GM21423 (cell line): Measurements from ENCODE around the gene TYMP.
"Not testable (repeated sequence)": the region's sequence is repeated elsewhere in the genome, so short reads cannot be mapped to it uniquely, and the experiment has no call there.

Source experiments
- ATAC-seq: cut with Tn5 transposase; IDR thresholded peaks from one replicate; pipeline ENCODE4 v1.9.1; 2021; ENCODE audit warnings: mild to moderate bottlenecking, moderate library complexity; ENCODE audit not compliant: unreplicated experiment

The TYMP gene

DNA sequence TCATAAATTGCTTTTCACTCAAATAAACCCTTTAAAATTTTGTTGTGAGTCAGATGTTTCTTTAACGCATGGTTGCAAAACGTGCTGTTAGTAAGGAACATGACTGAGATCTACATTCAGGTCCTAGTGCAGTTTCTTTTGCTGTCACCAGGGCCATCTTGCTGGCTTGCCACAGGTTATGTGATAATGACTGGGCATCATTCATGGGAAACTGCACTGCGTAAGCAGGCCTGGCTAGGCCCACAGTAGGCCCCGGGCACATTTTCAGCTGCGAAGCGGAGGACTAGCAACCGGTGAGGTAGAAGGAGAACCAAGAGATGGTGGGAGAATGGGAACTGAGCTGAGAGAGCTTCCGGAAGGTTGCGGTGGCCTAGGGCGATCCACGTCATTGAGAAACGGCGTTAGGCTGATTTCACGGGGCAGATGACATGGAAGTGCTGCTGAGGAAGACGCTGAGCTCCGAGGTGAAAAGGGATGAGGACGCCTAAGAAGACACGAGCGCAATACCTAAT is 12.7 kb upstream of the TYMP start:
- ATAC-seq = no peak

DNA sequence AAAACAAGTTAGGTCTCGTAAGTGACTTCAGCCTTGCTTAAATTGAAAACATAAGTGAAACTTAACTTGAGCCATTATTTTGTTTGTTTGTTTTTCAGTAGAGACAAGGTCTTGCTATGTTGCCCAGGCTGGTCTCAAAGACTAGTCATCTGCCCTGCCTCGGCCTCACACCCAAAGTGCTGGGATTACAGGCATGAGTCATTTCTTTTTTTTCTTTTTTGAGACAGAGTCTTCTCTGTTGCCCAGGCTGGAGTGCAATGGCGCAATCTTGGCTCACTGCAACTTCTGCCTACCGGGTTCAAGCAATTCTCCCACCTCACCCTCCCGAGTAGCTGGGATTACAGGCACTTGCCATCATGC is 11.8 kb upstream of the TYMP start:
- ATAC-seq = not testable (repeated sequence)

DNA sequence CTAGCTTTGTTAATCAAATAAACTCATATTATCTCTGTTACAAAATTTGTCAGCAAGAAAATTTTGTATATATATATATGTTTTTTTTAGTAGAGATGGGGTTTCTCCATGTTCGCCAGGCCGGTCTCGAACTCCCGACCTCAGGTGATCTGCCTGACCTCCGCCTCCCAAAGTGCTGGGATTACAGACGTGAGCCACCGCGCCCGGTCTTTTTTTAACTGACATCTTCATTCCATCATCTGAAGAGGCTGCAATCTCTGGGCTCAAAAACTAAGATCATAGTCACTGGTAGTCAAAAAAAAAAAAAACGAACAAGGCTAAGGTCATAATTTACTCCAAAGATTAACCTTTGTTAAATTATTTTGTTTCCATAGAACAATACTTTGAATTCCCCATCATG is 10.6 kb upstream of the TYMP start:
- ATAC-seq = no peak

DNA sequence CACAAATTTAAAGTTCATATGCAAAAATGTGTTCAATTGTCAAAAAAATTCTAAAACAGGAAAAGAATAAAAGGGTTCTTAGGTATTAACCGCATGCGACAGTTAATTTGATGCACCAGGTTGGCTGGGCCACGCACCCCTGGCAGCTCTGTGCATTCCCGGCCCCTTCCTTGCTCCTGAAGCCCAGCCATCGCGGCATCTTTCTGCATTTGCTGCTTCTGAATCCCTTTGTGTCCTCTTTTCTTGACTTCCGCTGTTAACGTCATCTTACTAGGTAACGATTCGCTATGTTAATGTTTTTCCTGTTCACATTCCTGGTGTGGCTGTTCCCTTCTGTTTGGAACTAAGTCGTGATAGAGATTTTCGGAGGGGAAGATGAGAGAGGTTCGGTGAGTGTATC is 8.0 kb upstream of the TYMP start:
- no peak for ATAC-seq

DNA sequence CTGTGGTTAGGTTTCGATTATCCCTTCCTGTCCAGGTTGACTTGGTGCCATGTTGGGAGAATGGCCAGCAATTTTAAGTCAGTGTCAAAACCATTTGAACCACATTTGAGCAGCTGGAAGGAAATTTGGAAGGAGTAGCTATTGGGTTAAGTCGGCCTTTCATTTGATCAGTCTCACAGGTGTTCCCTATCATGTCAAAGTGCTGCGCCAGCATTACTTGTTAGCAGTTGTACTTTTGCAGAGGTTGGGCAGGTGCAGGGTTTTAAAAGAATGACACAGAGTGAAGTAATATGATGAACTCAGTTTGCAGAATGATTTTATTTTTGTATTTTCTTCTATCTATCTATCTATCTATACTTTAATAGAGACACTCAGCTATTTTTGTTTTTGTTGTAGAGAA is 6.4 kb upstream of the TYMP start:
- ATAC-seq = no peak

DNA sequence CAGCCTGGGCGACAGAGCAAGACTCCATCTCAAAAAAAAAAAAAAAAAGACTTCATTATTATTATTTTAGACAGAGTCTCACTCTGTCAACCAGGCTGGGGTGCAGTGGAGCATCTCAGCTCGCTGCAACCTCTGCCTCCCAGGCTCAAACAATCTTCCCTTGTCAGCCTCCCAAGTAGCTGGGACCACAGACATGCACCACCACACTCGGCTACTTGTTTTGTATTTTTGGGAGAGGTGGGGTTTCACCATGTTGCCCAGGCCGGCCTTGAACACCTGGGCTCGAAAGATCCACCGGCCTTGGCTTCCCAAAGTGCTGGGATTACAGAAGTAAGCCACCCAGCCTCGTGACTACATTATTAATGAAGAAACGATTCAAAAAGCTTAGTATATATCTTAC is 5.3 kb upstream of the TYMP start:
- no peak for ATAC-seq

DNA sequence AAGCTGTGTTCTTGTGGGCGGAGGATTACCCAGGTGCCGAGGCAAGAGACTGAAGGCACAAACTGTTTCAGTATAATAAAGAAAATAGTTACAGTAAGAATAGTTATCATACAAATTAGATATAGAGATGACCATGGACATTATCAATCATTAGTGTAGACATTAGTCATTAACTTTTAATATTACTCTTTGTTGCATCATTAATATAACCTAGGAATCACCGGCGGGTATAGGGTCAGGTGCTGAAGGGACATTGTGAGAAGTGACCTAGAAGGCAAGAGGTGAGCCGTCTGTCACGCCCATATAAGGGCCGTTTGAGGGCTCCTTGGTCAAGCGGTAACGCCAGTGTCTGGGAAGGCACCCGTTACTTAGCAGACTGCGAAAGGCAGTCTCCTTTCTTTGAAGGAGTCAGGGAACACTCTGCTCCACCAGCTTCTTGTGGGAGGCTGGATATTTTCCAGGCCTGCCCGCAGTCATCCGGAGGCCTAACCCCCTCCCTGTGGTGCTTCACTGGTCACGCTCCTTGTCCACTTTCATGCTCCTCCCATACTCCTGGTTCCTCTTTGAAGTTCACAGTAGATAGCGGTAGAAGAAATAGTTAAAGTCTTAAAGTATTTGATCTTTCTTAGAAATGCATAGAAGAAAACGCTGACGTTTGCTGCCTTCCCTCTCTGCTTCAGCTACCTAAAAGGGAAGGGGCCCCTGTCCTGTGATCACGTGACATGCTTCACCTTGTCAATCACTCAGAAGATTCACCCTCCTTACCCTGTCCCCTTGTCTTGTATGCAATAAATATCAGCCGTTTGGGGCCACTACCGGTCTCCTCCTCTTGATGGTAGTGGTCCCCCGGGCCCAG is 4.3 kb upstream of the TYMP start:
- not testable (repeated sequence) for ATAC-seq

DNA sequence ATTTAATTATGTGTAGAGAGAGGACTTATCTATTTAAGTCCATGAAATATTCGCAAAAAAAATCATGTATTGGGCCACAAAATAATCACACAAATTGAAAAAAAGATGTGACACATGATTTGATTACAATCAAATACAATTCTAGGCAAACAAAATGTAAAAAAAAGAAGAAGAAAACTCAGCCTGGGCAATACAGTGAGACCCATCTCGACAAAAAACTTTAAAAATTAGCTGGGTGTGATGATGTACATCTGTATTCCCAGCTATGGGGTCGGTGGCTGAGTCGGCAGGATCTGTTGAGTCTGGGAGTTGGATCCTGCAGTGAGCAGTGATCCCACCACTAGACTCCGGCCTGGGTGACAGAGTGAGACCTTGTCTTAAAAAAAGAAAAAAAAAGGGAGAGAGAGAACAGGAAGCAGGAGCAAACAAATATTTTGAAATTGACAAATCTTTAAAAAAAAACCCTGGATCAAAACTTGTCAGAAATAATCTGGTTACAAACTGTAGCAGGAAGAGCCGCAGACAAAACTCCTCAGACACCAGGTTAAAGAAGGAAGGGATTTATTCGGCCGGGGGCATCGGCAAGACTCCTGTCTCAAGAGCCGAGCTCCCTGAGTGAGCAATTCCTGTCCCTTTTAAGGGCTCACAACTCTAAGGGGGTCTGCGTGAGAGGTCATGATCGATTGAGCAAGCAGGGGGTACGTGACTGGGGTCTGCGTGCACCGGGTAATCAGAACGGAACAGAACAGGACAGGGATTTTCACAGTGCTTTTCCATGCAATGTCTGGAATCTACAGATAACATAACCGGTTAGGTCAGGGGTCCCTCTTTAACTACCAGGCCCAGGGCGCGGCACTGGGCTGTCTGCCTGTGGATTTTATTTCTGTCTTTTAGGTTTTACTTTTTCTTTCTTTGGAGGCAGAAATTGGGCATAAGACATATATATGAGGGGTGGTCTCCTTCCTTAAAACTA is 3.3 kb upstream of the TYMP start:
- no peak for ATAC-seq

DNA sequence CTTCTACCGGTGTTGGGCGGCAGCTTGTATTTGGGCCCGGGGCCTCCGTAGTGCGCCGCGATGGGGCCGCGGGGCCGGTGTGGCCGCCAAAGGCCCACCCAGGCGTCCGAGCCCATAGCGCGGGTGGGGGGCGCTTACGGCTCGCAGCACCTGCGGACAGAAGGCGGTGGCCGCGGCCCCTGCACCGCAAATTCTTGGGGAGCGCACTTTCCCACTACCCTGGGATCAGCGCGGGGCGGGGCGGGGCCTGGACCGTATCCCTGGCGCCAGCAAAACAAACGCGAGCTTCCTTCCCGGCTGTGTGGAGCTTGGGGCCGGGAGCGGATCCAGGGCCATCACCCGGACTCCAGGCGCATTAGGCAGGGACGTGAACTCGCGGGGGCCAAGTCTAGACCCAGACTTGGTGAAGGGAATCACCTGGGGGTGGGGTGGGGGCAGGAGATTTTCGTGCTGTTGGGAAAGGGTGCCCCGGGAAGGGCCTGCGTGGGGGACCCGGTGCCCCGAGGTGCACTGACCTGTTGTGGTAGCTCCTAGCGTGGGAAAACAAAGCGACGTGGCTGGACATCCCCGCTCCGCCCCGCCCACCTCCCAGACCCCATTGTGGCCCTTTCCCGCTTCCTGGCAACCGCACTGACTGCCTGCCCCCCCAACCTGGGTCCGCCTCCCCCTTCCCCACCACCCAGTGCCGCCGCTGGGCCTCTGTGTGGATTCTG is 2.3 kb upstream of the TYMP start:
- ATAC-seq = no peak

DNA sequence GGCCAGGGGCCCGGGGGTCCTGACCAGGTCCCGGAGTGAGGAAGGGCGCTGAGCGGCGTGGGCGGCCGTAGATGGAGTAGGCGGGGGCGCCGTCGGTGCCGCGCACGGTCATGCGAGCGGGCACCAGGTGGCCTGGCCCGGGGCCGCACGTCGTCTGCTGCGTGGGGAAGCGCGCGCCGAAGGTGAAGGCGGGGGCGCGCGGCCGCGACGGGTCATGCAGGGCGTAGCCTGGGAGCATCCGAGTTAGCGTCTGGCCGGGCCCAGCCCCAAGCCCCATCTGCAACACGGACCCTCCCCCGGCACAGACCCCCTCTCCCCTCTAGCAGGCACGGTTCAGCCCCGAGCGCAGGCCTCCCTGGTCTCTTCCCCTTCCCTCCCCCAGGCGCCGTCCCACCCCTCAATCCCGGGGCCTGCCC is 1.7 kb upstream of the TYMP start:
- ATAC-seq = no peak

DNA sequence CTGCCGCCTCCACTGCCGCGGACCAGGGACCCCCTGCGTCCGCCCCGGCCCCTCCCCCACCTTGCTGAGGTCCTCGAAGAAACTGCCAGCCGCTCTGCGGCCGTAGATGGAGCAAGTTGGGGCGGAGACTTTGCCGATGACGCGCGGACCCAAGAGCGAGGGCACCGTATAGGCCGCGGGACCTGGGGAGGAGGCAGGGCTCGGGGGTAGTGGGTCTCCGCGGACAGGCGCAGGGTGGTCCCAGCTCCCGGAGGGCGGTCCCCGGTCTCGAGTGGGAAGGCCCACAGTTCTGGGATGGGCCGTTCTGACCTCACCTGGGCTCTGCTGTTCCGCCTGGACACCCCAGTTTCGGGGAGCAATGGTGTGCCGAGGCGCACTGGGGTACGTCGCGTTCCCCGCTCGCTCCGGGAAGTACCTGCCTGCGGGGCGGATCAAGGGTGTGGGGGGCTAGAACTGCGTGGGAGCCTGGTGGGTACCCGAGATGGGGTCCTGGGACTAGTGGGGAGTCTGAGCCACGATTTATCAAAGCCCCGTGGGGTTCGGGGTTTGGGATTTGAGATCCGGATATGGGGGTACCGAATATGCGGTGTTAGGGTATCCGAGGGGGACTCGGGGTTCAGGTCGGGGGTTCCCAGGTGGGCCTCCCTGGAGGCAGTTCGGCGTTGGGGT is 1.2 kb upstream of the TYMP start:
- ATAC-seq = peak; percentile 25

DNA sequence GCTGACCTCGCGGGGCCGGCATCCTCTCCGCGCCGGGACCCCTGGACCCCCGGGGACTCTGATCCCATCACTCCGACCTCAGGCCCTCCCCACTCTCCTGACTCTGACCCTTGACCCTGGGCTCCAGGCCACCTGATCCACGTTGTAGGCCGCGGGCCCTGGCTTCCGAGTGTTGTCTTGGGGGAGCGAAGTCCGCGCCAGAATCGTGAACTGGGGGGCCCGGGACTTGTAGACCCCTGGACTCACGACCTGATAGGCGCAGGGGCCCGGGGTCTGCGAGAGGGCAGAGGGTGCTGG is 716 bp upstream of the TYMP start:
- ATAC-seq = no peak

DNA sequence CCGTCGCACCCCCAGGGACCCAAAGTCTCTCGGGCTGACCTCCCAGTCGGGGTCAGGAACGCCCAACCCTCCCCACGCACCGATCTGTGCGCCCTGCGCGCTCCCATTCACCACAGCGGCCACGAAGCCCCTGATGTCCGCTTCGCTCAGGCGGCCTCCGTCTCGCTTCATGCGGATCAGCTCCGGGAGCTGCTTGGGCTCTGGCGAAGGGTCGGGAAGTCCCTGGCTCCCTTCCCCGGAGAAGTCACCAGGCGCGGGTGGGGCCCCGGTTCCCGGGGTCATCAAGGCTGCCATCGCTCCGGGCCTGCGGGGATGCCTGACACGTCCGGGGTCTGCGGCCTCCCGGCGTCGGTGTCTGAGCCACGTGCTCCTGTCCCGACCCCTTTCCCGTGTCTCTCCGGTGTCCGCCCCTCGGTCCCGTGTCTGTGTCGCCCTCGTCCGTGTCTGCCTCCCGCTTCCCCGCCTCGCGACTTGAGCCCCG is 356 bp downstream of the TYMP start:
- no peak for ATAC-seq

DNA sequence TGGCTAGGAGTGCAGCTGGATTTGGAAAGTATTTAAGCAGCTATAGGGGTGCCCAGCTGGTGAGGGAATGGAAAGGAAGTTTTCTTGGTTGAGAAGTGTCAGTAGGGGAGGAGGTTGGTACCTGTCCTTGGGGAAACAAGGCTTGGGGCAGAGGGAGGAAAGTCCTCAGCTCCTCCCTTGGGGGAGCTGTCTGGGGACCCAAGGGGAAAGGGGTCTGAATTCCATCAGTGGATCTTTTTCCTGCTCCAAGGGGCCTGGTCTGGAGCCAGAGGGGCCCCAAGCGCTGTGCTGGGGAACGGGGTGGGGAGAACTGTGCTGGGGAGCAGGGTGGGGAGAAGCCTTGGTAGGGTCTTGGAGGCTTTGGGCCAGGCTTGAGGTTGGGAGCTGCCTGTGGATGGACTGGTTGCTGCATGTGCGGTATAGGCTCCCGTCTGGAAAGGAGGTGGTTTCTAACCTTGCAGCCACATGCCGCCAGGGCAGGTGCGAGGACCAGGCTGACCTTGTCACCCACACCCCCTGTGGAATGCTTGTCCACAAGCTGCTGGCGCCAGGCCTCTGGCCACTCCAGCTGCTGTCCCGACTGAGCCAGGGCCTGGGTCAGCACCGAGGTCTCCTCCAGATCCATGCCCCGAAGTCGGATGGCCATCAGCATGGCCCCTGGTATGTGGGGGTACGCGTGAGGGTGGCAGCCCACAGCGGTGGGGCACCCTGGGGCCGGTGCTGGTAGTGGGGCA is 963 bp downstream of the TYMP start:
- ATAC-seq = no peak

DNA sequence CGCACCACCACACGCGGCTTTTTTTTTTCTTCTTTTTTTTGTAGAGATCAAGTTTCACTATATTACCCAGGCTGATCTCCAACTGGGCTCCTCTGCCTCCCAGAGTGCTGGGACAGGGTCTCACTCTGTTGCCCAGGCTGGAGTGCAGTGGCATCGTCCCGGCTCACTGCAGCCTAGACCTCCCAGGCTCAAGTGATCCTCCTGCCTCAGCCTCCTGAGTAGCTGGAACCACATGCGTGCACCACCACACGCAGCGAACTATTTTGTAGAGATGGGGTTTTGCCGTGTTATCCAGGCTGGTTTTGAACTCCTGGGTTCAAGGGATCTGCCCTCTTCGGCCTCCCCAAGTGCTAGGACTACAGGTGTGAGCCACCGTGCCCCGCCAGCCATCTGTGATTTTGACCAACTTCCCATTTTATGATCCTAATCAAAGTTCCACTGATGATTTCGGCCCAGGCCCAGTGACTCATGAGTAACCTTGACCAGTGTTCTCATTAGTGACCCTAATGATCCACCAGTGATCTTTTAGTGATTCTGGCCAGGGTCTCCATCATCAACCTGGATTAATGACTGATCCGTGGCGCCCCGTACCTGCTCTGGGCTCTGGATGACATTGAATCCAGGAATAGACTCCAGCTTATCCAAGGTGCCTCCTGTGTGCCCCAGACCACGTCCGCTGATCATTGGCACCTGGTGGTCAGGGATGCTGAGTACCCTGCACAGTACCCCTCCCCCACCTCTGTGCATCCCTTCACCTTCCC is 1.7 kb downstream of the TYMP start:
- ATAC-seq = no peak

DNA sequence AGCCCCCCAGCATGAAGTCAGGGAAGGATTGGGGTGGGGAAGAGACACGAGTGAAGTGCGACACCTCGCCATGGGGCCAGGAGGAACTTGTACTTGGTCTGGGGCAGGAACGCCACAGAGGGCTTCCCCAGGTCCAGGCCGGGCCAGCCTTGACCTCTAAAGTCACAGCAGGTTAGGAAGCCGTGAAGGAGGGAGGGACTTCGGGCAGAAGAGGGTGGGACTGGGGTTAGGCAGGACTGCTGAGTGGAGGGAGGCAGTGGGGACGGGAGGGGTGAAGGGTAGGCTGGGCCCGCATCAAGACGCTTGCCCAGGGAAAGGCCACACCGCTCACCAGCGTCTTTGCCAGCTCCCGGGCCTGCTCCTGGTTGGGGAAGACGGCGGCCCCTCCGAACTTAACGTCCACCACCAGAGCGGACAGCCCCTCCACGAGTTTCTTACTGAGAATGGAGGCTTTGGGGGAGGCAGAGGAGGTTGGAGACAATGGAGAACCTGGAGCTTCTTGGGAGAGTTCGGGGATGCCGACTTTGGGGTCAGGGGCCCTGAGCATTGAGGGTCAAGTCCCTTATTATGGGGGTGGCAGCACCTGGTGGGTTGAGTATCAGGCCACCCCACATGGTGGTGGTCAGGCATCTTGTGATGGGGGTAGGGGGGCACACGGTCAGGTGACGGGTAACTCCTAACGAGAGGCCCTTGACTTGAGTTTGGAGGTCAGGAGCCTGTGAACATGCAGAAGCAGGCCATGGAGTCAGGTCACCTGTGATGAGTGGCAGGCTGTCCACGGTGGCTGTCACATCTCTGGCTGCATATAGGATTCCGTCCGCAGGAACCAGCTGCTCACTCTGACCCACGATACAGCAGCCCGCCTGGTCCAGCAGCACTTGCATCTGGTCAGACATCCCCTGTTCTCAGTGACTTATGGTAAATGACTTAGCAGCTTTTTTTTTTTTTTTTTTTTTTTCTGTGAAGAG is 2.7 kb downstream of the TYMP start:
- no peak for ATAC-seq

DNA sequence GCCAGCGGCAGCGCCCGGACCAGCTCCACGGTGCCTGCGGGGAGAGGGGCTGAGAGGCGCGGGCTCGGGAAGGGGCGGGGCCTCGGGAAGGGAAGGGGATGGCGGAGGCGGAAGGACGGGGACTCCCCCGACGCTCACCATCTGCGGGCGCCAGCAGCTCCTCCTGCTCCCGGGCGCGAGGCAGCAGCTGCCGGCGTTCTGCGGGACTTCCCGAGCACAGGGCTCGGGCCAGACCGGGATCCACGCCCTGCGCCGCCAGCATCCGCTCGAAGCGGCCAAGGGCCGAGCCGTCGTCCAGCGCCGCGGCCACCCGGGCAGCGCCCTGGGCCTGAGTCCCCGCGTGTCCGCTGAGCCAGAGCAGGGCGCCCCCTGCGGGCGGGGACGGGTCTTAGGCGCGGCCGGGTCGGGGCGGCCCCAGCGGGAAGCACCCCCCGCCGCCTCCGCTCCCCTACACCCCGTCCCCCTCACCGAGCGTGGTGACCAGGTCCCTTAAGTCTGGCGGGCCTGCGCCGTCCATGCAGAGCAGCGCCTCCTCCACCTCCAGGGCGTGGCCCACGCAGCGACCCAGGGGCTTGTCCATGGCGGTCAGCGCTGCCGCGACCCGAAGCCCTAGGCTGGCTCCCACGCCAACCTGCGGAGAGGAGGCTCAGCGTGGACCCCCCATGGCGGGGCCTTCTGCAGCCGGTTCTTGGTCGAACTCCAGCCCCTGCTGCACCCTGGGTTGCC is 3.5 kb downstream of the TYMP start:
- peak; percentile 22 for ATAC-seq

DNA sequence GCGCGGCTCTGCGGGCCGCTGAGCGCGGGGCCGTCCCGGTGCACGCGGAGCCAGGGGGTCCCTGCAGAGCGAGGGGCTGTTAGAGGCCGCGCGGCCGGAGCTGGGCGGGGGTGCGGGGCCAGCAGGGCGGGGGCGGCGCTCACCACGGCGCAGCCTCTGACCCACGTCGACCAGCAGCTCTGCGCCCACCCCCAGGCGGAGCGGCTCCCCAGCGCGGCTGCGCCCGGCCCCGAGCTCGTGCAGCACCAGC is 4.0 kb downstream of the TYMP start:
- ATAC-seq = no peak
